ENCODE data around the gene SPATA3.

DNA sequence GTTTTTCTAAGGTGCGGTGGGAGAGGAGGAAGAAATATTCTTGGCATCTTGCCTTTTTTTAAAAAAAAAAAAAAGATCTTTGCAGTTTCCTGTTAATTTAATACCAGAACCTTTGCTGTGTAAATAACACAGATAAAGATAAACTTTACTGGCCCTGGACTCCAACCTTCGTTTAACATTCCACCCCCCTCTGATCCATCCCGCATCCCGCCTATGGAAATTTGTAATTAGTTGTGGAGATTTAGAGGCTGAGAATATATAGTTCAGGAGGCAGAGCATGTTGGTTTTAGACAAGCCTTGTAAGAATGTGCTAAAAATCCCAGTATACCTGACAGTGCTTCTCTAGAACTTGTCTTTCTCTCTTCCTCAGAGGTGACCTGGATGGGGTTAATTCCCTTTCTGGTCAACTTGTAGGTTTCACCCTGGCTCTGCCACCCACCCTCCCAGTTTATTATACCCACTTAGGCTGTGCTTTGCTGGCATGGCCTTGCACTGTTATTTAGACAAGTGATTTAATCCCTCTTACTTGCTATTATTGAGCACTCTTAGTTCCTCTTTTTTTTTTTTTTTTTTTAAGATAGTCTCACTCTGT, 38.5 kb downstream of the SPATA3 start:
- TF ChIP-seq, protein P1, sequence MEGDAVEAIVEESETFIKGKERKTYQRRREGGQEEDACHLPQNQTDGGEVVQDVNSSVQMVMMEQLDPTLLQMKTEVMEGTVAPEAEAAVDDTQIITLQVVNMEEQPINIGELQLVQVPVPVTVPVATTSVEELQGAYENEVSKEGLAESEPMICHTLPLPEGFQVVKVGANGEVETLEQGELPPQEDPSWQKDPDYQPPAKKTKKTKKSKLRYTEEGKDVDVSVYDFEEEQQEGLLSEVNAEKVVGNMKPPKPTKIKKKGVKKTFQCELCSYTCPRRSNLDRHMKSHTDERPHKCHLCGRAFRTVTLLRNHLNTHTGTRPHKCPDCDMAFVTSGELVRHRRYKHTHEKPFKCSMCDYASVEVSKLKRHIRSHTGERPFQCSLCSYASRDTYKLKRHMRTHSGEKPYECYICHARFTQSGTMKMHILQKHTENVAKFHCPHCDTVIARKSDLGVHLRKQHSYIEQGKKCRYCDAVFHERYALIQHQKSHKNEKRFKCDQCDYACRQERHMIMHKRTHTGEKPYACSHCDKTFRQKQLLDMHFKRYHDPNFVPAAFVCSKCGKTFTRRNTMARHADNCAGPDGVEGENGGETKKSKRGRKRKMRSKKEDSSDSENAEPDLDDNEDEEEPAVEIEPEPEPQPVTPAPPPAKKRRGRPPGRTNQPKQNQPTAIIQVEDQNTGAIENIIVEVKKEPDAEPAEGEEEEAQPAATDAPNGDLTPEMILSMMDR (IDR thresholded peaks at IDR 0.05; ENCODE audit: insufficient read depth, low read length, poor library complexity, severe bottlenecking) = no peak
- TF ChIP-seq EZH2phosphoT487 (conservative IDR thresholded peaks at IDR 0.05; ENCODE audit: low read length) = no peak

Data from SU-DHL-6 (cell line).